ENCODE results near the gene PPM1H. TPM values are rescaled to one million over a fixed set of nuclear protein-coding genes. Genes with fewer than 3 reads are reported as not detected.

Gene PPM1H
- total RNA-seq, 4 donors from 2014 or later: 0.09 to 7.6 (median 0.76) TPM; not detected in 1

GRCh38 chr12:62716866-62717525, 218.0 kb downstream of the PPM1H start:
- peaks cover 0 to 34% (median 0%) of the 10 kb centered on the region in 3 donors for H3K4me1 ChIP-seq
- H3K27me3 ChIP-seq: no peaks in the 10 kb centered on the region
- peak overlapping the region in 3 of 4 donors; percentile 13 to 41 (median 23) for H3K27ac ChIP-seq
- WGBS, 2 donors: 36 to 57% methylated on average over 5 of the region's 5 CpGs
- no peak overlapping the region for H3K4me3 ChIP-seq
- H3K9me3 ChIP-seq: no peaks in the 10 kb centered on the region
- no peak for TF ChIP-seq CTCF (IDR thresholded peaks at IDR 0.05)
- no peak for TF ChIP-seq POLR2A (IDR thresholded peaks at IDR 0.05)
- intact Hi-C loops (cut with DNase I): no loop called here
- no peak for DNase-seq
- no peaks in the 10 kb centered on the region for H3K36me3 ChIP-seq

- no peak for DNase-seq
- TF ChIP-seq POLR2A (IDR thresholded peaks at IDR 0.05) (no peak), CTCF (IDR thresholded peaks at IDR 0.05) (no peak)
- intact Hi-C loops (cut with DNase I): no loop called here
- no peak overlapping the region for H3K4me3 ChIP-seq
- WGBS, 2 donors: 77 to 97% methylated on average over 3 of the region's 3 CpGs
- H3K27me3 ChIP-seq: no peaks in the 10 kb centered on the region
- no peak overlapping the region for H3K27ac ChIP-seq
- H3K9me3 ChIP-seq: no peaks in the 10 kb centered on the region
- peaks cover 0 to 40% (median 0%) of the 10 kb centered on the region in 3 donors for H3K4me1 ChIP-seq
- no peaks in the 10 kb centered on the region for H3K36me3 ChIP-seq
Observed at GRCh38 chr12:62716037-62716436, 218.9 kb downstream of the PPM1H start.

- Histone ChIP-seq H3K9me3 (no peaks in the 10 kb centered on the region), H3K27ac (peak overlapping the region in 3 of 4 donors; percentile 18 to 69 (median 37)), H3K4me3 (no peak overlapping the region), H3K4me1 (peaks cover 0 to 40% (median 0%) of the 10 kb centered on the region in 3 donors), H3K27me3 (no peaks in the 10 kb centered on the region), H3K36me3 (no peaks in the 10 kb centered on the region)
- no peak for DNase-seq
- no peak for TF ChIP-seq POLR2A (IDR thresholded peaks at IDR 0.05)
- no peak for TF ChIP-seq CTCF (IDR thresholded peaks at IDR 0.05)
- intact Hi-C loops (cut with DNase I): no loop called here
- WGBS, 2 donors: 60 to 79% methylated on average over 11 of the region's 14 CpGs
Observed at GRCh38 chr12:62714774-62715721, 219.9 kb downstream of the PPM1H start.

- Histone ChIP-seq H3K27ac (peak overlapping the region in 3 of 4 donors; percentile 18 to 69 (median 37)), H3K4me3 (no peak overlapping the region), H3K27me3 (no peaks in the 10 kb centered on the region), H3K4me1 (peaks cover 0 to 40% (median 0%) of the 10 kb centered on the region in 3 donors), H3K36me3 (no peaks in the 10 kb centered on the region), H3K9me3 (no peaks in the 10 kb centered on the region)
- DNase-seq: no peak
- 74 to 78% methylated on average over 8 of the region's 8 CpGs for WGBS, 2 donors
- intact Hi-C loops (cut with DNase I): no loop called here
- TF ChIP-seq POLR2A (IDR thresholded peaks at IDR 0.05): no peak
- TF ChIP-seq CTCF (IDR thresholded peaks at IDR 0.05): no peak
Observed at GRCh38 chr12:62714181-62714773, 220.7 kb downstream of the PPM1H start.
